Duodenal mucosa (tissue), 2 donors: ENCODE measurements around the gene RNF44.
A peak's percentile ranks its signal among the peaks of the same experiment; 100 is the strongest.

ENCODE experiments used
- H3K27ac ChIP-seq: one replicate; pipeline ENCODE4 v1.7.0; 2013; ENCODE audit warnings: low read depth, low read length
- H3K27me3 ChIP-seq, 2 donors: one replicate each; pipeline ENCODE4 v1.7.0; 2013; ENCODE audit warnings: low read length in 2 of 2, control low read depth in 1 of 2; ENCODE audit not compliant: insufficient read depth in 2 of 2, control insufficient read depth in 1 of 2
- H3K36me3 ChIP-seq, 2 donors: one replicate each; pipeline ENCODE4 v1.7.0; 2013; ENCODE audit warnings: low read length in 2 of 2, control low read depth in 1 of 2; ENCODE audit not compliant: insufficient read depth in 2 of 2, control insufficient read depth in 1 of 2
- H3K4me1 ChIP-seq, 2 donors: one replicate each; pipeline ENCODE4 v1.7.0; 2013; ENCODE audit warnings: low read length in 2 of 2, control low read depth in 1 of 2; ENCODE audit not compliant: insufficient read depth in 2 of 2, control insufficient read depth in 1 of 2
- H3K4me3 ChIP-seq, 2 donors: one replicate each; pipeline ENCODE4 v1.7.0; 2013; ENCODE audit warnings: low read length in 2 of 2, low read depth in 1 of 2
- H3K9ac ChIP-seq, 2 donors: one replicate each; pipeline ENCODE4 v1.7.0; 2013; ENCODE audit warnings: low read length in 2 of 2, low read depth in 1 of 2
- H3K9me3 ChIP-seq, 2 donors: one replicate each; pipeline ENCODE4 v1.7.0; 2013; ENCODE audit warnings: low read length in 2 of 2, control low read depth in 1 of 2; ENCODE audit not compliant: control insufficient read depth in 1 of 2

The RNF44 gene

DNA sequence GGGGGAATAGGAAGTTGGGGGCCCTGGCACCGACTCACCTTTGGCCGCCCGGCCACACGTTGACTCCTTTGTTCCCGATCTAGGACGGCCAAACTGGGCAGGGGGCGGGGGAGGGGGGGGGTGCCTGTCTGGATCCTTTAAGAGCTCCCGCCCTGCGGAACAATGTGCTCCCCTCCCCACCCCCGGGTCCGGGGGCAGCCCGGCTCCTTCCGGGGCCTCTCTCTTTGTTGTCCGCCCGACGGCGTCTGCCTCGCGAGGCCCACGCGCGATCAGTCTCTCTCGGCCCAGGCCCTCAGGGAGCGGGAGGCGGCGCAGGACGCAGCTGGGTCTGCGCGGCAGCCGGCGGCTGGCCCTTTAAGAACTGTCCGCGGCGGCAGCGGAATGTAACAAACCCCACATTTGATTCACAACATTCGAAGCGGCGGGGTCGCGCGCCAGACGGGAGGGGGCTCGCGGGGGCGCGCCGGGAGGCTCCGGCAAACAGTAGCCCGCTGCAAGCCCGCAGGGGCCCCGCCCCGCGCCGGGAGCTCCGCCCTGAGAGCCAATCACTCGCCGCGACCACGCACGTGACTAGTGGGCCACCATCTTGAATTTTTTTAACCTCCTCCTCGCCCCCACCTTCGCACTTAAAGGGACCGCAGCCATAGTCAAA is at the start of gene RNF44:
TSS of gene RNF44 (minus strand) at position 501 of the 652 bp plus-strand sequence. CDS start 4,930 bp downstream, outside the sequence.
- Histone ChIP-seq H3K27me3 (no peaks in the 10 kb centered on the region), H3K9ac (peak within 1 kb of the TSS; percentile 93 to 97), H3K9me3 (no peaks in the 10 kb centered on the region), H3K4me1 (peaks cover 55% of the 10 kb centered on the region in 2 donors), H3K36me3 (no peaks in the 10 kb centered on the region), H3K4me3 (peak within 1 kb of the TSS; percentile 95 to 97), H3K27ac (peak within 1 kb of the TSS; percentile 99)

DNA sequence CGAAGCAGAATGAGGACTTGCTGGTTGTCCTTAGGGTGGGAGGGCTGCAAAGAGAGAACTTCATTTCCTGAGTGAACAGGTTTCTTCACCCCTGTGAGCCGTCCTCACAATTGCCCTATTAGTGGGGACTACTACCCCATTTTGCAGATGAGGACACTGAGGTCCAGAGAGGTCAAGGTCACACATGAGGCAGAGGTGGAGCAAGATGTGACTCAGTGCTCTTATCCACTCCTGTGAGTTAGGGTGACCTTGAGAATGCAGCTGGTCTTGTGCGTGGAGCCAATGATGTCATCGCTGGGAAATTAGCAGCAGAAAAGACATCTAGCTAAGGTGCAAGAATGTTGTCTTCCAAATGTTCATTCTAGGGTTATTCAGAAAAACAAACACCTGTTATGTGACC is 45.9 kb upstream of the RNF44 start:
- H3K4me3 ChIP-seq: no peak overlapping the region
- H3K4me1 ChIP-seq: no peaks in the 10 kb centered on the region
- no peak overlapping the region for H3K9ac ChIP-seq
- H3K9me3 ChIP-seq: peaks cover 14% of the 10 kb centered on the region in 2 donors
- no peaks in the 10 kb centered on the region for H3K27me3 ChIP-seq
- H3K36me3 ChIP-seq: peaks cover 26 to 46% of the 10 kb centered on the region in 2 donors
- no peak overlapping the region for H3K27ac ChIP-seq

DNA sequence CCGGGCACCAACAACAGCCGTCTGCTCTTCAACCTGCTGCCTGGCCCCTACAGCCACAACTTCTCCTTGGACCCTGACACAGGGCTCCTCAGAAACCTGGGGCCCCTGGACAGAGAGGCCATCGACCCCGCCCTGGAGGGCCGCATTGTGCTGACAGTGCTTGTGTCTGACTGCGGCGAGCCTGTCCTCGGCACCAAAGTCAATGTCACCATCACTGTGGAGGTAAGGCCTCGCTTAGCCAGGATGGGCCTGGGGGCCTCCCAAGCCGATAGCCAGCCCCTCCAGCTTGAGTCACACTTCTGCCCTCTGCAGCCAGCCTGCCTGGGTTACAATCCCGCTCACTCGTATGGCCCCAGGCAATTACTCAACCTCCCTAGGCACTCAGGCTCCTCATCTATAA is 44.2 kb upstream of the RNF44 start:
- Histone ChIP-seq H3K36me3 (peaks cover 25 to 51% of the 10 kb centered on the region in 2 donors), H3K27me3 (no peaks in the 10 kb centered on the region), H3K4me3 (no peak overlapping the region), H3K9ac (no peak overlapping the region), H3K9me3 (peaks cover 14% of the 10 kb centered on the region in 2 donors), H3K4me1 (no peaks in the 10 kb centered on the region), H3K27ac (no peak overlapping the region)

DNA sequence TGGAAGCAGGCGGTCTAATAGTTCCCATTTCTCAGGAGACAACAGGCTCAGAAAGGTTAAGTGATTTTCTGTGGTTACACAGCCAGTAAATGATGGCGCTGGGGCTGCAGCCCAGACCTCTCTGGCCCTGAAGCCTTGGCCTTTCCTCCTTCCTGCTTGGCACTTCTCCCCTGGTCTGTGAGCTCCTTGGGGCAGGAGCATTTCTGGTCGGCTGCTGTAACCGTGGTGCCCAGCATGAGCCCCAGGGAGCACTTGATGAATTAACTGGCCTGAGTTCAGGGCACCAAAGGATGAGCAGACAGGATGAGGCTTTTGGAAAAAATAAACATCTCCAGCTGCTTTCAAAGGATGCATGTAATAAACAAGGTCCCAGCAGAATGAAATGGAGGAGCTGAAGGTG is 42.1 kb upstream of the RNF44 start:
- Histone ChIP-seq H3K27me3 (no peaks in the 10 kb centered on the region), H3K9ac (no peak overlapping the region), H3K4me1 (no peaks in the 10 kb centered on the region), H3K27ac (no peak overlapping the region), H3K9me3 (peaks cover 0 to 2% of the 10 kb centered on the region in 2 donors), H3K4me3 (no peak overlapping the region), H3K36me3 (peaks cover 17 to 50% of the 10 kb centered on the region in 2 donors)

DNA sequence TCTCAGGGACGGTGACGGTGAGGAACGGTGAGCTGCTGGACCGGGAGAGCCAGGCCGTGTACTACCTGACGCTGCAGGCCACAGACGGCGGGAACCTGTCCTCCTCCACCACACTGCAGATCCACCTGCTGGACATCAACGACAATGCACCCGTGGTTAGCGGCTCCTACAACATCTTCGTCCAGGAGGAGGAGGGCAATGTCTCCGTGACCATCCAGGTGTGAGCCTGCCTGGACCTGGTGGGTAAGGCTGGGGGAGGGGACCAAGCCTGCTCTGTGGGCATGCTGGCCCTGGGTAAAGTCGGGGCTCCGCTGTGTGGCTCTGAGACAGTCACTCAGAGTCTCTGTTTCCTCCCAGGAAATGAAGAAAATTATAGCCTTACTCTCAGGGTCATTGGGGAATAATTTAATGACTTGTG is 41.2 kb upstream of the RNF44 start:
- Histone ChIP-seq H3K4me1 (no peaks in the 10 kb centered on the region), H3K4me3 (no peak overlapping the region), H3K9me3 (no peaks in the 10 kb centered on the region), H3K36me3 (peaks cover 10 to 41% of the 10 kb centered on the region in 2 donors), H3K9ac (no peak overlapping the region), H3K27me3 (no peaks in the 10 kb centered on the region), H3K27ac (no peak overlapping the region)

DNA sequence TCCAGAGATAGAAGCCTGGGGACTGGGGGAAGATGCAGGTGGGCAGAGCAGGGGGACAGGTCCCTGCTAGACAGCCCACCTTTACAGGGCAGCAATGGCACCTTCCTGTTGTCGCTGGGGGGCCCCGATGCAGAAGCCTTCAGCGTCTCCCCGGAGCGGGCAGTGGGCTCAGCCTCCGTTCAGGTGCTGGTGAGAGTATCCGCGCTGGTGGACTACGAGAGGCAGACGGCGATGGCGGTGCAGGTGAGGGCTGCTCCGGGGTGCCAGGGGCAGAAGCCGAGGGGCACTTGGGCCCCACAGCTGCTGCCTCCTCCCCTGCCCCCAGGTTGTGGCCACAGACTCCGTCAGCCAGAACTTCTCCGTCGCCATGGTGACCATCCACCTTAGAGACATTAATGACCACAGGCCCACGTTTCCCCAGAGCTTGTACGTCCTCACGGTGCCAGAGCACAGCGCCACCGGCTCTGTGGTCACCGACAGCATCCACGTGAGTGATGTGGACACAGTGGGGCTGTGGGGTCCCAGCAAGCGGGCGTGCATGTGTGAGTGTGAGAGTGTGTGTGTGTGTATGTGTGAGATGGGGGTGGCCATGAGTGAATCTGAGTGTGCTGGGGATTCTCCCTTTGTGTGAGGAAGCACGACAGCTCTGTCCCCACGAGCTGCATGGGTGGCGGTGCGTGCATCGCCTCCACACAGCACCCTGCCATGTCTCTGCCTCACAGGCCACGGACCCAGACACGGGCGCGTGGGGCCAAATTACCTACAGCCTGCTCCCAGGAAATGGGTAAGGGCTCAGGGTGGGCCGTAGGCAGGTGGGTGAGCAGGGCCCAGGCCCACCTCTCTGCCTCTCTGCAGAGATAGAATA is 40.3 kb upstream of the RNF44 start:
- Histone ChIP-seq H3K9ac (no peak overlapping the region), H3K4me1 (no peaks in the 10 kb centered on the region), H3K27me3 (no peaks in the 10 kb centered on the region), H3K36me3 (peaks cover 2 to 38% of the 10 kb centered on the region in 2 donors), H3K9me3 (no peaks in the 10 kb centered on the region), H3K4me3 (no peak overlapping the region), H3K27ac (no peak overlapping the region)

DNA sequence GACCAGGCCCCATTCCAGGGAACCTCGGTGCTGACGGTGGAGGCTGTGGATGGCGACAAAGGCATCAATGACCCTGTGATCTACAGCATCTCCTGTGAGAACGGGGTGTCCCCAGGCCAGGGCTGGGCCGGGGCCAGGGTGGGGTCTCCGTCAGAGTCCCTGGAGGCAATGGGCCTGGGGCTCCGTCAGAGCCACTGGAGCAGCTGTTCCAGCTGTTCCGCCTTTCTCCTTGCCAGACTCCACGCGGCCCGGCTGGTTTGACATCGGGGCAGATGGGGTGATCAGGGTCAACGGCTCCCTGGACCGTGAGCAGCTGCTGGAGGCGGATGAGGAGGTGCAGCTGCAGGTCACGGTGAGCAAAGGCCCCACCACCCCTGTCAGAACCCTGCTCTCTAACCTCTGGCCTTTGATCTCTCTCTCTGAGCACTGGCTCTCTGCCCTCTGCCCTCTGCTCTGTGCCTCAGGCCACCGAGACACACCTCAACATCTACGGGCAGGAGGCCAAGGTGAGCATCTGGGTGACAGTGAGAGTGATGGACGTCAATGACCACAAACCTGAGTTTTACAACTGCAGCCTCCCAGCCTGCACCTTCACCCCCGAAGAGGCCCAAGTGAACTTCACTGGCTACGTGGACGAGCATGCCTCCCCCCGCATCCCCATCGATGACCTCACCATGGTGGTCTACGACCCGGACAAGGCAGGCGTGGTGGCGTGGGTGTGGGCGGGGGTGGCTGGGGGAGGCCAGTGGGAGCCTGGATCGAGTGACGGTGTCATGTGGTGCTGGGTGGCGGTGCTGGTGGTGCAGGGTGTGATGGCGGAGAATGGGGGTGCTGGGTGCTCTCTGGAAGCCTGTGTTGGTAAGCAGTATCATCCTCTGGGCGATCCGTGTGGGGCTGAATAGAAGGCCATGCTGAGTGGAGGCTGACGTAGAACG is 38.6 kb upstream of the RNF44 start:
- Histone ChIP-seq H3K36me3 (peaks cover 2 to 34% of the 10 kb centered on the region in 2 donors), H3K9me3 (no peaks in the 10 kb centered on the region), H3K4me1 (no peaks in the 10 kb centered on the region), H3K4me3 (no peak overlapping the region), H3K27me3 (no peaks in the 10 kb centered on the region), H3K9ac (no peak overlapping the region), H3K27ac (no peak overlapping the region)

DNA sequence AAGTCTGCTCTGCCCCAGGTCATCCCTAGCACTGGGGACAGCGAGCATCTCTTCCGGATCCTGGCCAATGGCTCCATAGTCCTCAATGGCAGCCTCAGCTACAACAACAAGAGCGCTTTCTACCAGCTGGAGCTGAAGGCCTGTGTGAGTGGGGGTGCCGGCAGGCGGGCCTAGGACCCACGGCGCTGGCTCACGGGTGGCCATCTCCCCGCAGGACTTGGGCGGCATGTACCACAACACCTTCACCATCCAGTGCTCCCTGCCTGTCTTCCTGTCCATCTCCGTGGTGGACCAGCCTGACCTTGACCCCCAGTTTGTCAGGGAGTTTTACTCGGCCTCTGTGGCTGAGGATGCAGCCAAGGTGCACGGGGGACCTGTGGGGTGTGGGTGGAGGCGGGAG is 37.9 kb upstream of the RNF44 start:
- H3K9me3 ChIP-seq: no peaks in the 10 kb centered on the region
- H3K27me3 ChIP-seq: no peaks in the 10 kb centered on the region
- no peaks in the 10 kb centered on the region for H3K4me1 ChIP-seq

DNA sequence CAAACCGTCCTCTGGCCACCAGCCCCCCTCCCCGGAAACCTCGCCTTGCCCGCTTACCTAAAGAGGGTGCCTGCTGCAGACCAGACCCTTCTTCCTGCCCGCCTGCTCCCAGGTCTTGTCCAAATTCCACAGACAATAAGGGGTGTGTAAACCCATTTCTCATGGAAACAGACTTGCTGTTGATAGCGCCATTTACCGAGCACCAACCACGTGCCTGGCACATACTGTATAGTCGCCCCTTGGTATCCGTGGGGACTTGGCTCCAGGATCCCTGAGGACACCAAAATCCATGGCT is 37.0 kb upstream of the RNF44 start:
- Histone ChIP-seq H3K4me3 (no peak overlapping the region), H3K36me3 (peaks cover 2 to 30% of the 10 kb centered on the region in 2 donors), H3K27me3 (no peaks in the 10 kb centered on the region), H3K27ac (no peak overlapping the region), H3K4me1 (no peaks in the 10 kb centered on the region), H3K9ac (no peak overlapping the region), H3K9me3 (no peaks in the 10 kb centered on the region)

More for the DNA sequence above, 37.9 kb upstream of the RNF44 start:
- no peak overlapping the region for H3K27ac ChIP-seq
- no peak overlapping the region for H3K4me3 ChIP-seq
- no peak overlapping the region for H3K9ac ChIP-seq
- peaks cover 2 to 34% of the 10 kb centered on the region in 2 donors for H3K36me3 ChIP-seq
